ENCODE results near the gene EXOC3.

The EXOC3 gene

DNA sequence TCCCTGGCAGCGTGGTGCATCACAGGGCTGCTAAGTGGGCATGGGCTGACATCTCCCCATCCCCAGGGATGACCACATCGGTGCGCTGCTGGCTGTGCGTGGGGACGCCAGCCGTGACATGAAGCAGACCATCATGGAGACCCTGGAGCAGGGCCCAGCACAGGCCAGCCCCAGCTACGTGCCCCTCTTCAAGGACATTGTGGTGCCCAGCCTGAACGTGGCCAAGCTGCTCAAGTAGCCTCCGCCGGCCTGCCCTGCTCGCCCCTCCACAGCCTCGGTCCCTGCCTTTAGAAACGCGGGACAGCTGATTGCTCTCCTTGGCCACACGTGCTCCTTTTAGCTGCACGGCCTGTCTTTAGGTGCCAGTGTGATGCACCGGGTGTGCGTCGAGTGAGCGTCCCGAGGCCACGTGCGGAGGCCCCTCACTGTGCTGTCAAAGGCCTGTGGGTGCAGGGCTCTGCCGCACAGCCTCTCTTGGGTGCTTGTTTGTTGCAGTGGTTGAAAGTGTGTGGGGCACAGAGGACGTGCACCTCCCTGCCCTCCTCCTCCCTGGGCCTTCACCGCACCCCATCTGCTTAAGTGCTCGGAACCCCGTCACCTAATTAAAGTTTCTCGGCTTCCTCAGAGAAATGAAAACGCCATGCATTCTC is 23.8 kb downstream of the EXOC3 start:
- no peak overlapping the region for H3K4me3 ChIP-seq (ENCODE audit: low read depth, low read length)
- CTCF ChIA-PET: interaction anchor here (2.3 kb wide), 1 partner anchor 20 kb away, joined by 10 read pairs; no protein-coding TSS in a partner anchor
- no peak for DNase-seq (ENCODE audit: low read depth, low spot score)
- TF ChIP-seq, protein P1, sequence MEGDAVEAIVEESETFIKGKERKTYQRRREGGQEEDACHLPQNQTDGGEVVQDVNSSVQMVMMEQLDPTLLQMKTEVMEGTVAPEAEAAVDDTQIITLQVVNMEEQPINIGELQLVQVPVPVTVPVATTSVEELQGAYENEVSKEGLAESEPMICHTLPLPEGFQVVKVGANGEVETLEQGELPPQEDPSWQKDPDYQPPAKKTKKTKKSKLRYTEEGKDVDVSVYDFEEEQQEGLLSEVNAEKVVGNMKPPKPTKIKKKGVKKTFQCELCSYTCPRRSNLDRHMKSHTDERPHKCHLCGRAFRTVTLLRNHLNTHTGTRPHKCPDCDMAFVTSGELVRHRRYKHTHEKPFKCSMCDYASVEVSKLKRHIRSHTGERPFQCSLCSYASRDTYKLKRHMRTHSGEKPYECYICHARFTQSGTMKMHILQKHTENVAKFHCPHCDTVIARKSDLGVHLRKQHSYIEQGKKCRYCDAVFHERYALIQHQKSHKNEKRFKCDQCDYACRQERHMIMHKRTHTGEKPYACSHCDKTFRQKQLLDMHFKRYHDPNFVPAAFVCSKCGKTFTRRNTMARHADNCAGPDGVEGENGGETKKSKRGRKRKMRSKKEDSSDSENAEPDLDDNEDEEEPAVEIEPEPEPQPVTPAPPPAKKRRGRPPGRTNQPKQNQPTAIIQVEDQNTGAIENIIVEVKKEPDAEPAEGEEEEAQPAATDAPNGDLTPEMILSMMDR (IDR thresholded peaks at IDR 0.05; ENCODE audit: insufficient read depth, low read length, missing control alignments): no peak
- POLR2A ChIA-PET: no interaction called here

DNA sequence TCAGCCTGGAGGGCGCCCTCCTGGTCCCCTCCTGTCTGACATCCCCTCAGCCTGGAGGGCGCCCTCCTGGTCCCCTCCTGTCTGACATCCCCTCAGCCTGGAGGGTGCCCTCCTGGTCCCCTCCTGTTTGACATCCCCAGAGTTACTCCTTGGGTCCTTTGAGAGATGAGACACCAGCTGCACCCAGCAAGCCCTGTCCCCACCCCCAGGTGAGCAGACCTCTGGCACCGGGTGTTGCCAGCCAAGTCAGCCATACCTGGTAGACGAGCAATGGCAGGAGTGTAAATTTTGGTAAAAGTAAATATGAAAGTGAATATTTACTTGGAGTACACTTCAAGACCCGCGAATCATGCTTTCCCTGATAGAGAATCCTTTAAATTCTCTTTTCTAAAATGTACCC is 25.4 kb downstream of the EXOC3 start:
- ChIA-PET POLR2A (no interaction called here), CTCF (no interaction called here)

DNA sequence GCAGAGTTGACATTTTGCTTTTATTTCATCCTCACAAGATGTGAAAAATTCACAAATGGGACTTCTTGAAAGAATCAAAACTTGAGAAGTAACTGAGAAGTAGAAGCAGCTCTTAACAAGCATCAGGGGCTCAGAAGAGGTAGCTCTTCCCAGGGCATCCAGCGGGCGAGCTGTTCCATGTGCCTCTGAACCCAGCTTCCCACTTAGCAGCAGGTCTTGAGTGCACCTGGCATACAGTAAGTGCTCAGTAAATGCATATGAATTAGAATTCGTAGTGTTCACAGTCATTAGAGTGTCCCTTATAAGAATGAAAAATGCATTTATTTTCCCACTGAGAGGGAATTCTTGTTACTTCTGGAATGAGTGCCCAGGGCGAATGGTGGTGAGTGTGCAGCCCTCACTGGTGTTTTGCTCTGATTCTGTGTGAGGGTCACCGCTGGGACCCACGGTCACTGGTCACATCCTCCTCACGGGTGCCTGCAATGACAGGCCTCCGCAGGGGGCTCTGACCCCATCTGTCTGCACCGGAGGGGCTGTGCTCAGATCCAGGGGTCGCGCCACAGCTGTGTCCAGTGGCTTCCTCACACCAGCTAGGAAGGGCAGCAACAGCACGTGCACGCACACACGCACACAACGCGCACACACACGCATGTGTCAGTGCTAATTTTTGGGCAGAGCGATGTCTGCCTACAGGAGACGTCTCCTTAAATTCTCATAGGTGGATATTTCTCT is 26.9 kb downstream of the EXOC3 start:
- ChIA-PET CTCF (interaction anchor here (0.8 to 1.0 kb wide), 4 partner anchors 13 to 33 kb away, joined by 3 read pairs; no protein-coding TSS in a partner anchor), POLR2A (no interaction called here)
- DNase-seq (ENCODE audit: low read depth, low spot score): no peak
- no peak overlapping the region for H3K4me3 ChIP-seq (ENCODE audit: low read depth, low read length)
- TF ChIP-seq, protein P1 (IDR thresholded peaks at IDR 0.05; ENCODE audit: insufficient read depth, low read length, missing control alignments): no peak

More for the DNA sequence above, 25.4 kb downstream of the EXOC3 start:
- TF ChIP-seq, protein P1 (IDR thresholded peaks at IDR 0.05; ENCODE audit: insufficient read depth, low read length, missing control alignments): no peak
- DNase-seq (ENCODE audit: low read depth, low spot score): no peak
- no peak overlapping the region for H3K4me3 ChIP-seq (ENCODE audit: low read depth, low read length)

DNA sequence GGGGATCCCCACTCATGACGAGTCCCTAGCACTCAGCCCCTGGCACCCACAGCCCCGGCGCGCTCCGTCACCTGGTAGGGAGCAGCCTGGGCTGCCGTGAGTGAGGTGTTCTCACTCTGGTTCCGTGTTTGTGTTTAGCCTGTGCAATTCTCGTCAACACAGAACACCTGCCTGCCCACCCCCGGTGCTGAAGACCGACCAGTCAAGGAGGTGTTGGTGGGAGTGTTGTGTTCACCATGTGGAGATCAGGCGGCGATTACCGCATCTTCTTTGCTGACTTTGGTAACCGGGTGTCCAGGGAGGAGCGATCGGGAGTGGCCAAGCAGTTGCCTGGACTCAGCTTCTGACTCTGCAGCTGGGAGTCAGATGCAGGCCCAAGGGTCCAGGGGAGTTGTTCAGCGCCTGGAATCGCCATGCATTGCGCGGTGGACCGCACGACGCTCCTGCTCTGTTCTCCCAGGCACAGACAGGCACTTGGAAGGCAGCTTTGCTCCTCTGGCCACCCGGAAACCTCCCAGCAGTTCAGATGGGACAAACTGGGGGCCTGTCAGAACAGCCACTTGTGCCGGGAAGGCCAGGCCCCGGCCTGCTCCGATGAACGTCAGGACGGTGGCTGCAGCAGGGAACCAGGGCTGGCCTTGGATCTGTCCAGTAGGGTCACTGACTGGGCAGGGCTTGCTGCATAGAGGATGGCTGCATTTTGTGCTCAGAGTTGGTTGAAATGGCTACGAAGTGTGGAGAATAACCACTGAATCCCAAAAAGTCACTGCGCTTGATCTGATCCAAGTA is 28.2 kb downstream of the EXOC3 start:
- H3K4me3 ChIP-seq (ENCODE audit: low read depth, low read length): peak overlapping the region; percentile 71
- CTCF ChIA-PET: interaction anchor here (0.8 to 3.4 kb wide), 4 partner anchors 20 to 155 kb away, joined by 3 to 17 read pairs (median 7); no protein-coding TSS in a partner anchor
- POLR2A ChIA-PET: interaction anchor here (0.6 kb wide), 2 partner anchors 23 to 116 kb away, joined by 3 read pairs; no protein-coding TSS in a partner anchor
- DNase-seq (ENCODE audit: low read depth, low spot score): no peak
- TF ChIP-seq, protein P1 (IDR thresholded peaks at IDR 0.05; ENCODE audit: insufficient read depth, low read length, missing control alignments): no peak

DNA sequence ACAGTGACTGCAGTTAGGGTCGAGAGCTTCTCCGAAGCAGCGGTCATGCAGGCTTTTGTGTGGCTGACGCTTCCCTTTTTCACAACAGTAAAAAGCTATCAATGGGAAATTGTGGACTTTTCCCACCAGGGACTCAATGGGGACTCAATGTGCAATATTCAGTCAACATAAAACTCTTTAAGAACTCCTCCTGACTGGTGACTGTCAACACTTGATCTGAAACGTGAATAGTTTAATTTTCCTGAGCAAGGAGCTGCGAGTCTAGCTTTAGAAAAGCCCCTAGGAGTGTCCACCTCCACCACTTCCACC is 28.7 kb downstream of the EXOC3 start:
- ChIA-PET CTCF (interaction anchor here (1.3 to 3.4 kb wide), 3 partner anchors 21 to 155 kb away, joined by 4 to 17 read pairs (median 10); no protein-coding TSS in a partner anchor), POLR2A (interaction anchor here (0.6 to 1.0 kb wide), 3 partner anchors 22 to 155 kb away, joined by 3 read pairs; no protein-coding TSS in a partner anchor)
- peak overlapping the region; percentile 71 for H3K4me3 ChIP-seq (ENCODE audit: low read depth, low read length)
- TF ChIP-seq, protein P1 (IDR thresholded peaks at IDR 0.05; ENCODE audit: insufficient read depth, low read length, missing control alignments): no peak
- DNase-seq (ENCODE audit: low read depth, low spot score): no peak

All from AG04449 (cell line).